Loucy (cell line): ENCODE measurements around the gene BCL11A.

Source experiments
- H2AFZ ChIP-seq: fragments of 200-600 bp; sonication (generic); 2 replicates; pipeline ENCODE4 v1.6.0; 2016; ENCODE audit warnings: antibody characterized with exemption, mild to moderate bottlenecking, low read length, moderate library complexity
- H3F3A ChIP-seq: fragments of 200-600 bp; 2 replicates; pipeline ENCODE4 v1.6.0; 2016; ENCODE audit warnings: antibody characterized with exemption, low read depth, mild to moderate bottlenecking
- H3K27me3 ChIP-seq: fragments of 200-600 bp; sonication (generic); 2 replicates; pipeline ENCODE4 v1.6.1; 2014; ENCODE audit warnings: low read length, mild to moderate bottlenecking; ENCODE audit not compliant: insufficient read depth, poor library complexity, severe bottlenecking
- H3K36me3 ChIP-seq: fragments of 200-600 bp; sonication (generic); 2 replicates; pipeline ENCODE4 v1.6.1; 2016; ENCODE audit warnings: low read length; ENCODE audit not compliant: insufficient read depth
- H3K4me1 ChIP-seq: fragments of 200-600 bp; sonication (generic); 2 replicates; pipeline ENCODE4 v1.5.1; 2014; ENCODE audit warnings: low read length, mild to moderate bottlenecking; ENCODE audit not compliant: insufficient read depth, poor library complexity, severe bottlenecking
- H3K4me2 ChIP-seq: fragments of 200-600 bp; sonication (generic); 2 replicates; pipeline ENCODE4 v1.6.0; 2014; ENCODE audit warnings: antibody characterized with exemption, low read length, low read depth, mild to moderate bottlenecking; ENCODE audit not compliant: poor library complexity, severe bottlenecking
- H3K4me3 ChIP-seq: fragments of 200-600 bp; sonication (generic); 2 replicates; pipeline ENCODE4 v1.5.1; 2014; ENCODE audit warnings: low read length, mild to moderate bottlenecking, mixed read lengths; ENCODE audit not compliant: poor library complexity, severe bottlenecking
- H3K79me2 ChIP-seq: fragments of 200-600 bp; sonication (generic); 2 replicates; pipeline ENCODE4 v1.6.1; 2014; ENCODE audit warnings: low read length; ENCODE audit not compliant: insufficient read depth
- H3K9ac ChIP-seq: fragments of 200-600 bp; sonication (generic); 2 replicates; pipeline ENCODE4 v1.6.0; 2014; ENCODE audit warnings: mild to moderate bottlenecking, low read depth, low read length, moderate library complexity; ENCODE audit not compliant: poor library complexity, severe bottlenecking
- H3K9me2 ChIP-seq: fragments of 200-600 bp; sonication (generic); replicated peaks from 2 replicates; pipeline ENCODE4 v1.6.1; 2016; ENCODE audit warnings: low read depth, low read length, mixed read lengths
- H3K9me3 ChIP-seq: fragments of 200-600 bp; sonication (generic); 2 replicates; pipeline ENCODE4 v1.6.1; 2014; ENCODE audit warnings: mild to moderate bottlenecking, antibody characterized with exemption, low read length, low read depth; ENCODE audit not compliant: insufficient read depth
- H4K20me1 ChIP-seq: fragments of 200-600 bp; sonication (generic); 2 replicates; pipeline ENCODE4 v1.6.0; 2014; ENCODE audit warnings: antibody characterized with exemption, low read length, mild to moderate bottlenecking; ENCODE audit not compliant: insufficient read depth, poor library complexity, severe bottlenecking
- EZH2phosphoT487 ChIP-seq: fragments of 200-600 bp; IDR thresholded peaks from 2 replicates; pipeline ENCODE4 v1.6.1; 2018; ENCODE audit warnings: antibody characterized with exemption, mild to moderate bottlenecking, moderate library complexity, borderline replicate concordance
- TF ChIP-seq, protein P1 (sequence below): fragments of 200-600 bp; sonication (generic); conservative IDR thresholded peaks from 2 replicates; pipeline ENCODE4 v1.5.1; 2014; ENCODE audit warnings: mild to moderate bottlenecking, antibody characterized with exemption, low read length

The BCL11A gene

DNA sequence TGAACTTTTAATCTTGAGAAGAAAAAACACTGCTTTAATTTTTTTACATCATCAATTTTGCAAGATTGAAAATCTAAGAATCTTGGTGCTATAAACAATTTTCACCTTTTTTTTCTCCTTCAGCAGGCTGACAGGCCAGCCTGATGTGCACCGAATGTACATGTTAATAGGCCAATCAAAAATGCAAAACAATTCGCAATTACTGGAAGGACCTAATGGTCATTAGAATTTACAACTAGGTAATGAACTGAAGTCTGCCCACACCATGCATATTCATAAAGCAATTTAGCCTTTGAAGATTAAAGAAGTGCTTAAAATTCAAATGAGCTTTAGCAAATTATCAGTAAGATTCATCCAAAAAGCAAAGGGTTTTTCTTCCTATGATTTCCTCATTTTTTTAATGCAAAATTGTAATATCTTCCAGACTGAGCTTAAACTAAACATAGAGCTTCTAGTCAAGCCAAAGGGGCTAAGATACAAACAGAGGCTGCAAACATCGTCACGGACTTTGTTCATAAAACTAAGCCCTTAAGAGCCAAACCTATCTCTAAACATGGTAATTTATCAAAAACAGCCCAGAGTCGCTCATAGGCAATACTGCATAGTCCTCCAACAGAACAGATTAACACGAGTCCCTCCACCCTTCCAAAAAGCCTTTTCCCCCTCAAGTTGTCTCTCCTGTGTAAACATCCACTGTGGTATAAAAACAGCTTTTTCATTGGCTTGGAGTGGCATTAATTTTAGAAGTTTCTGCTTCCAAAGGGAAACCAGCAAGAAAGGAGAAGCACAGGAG lies 18.4 kb downstream of the BCL11A start:
- H3K79me2 ChIP-seq, result peaks cover 58% of the 10 kb centered on the region; the same call in 1 of the 2 replicates
- H2AFZ ChIP-seq, result no peak overlapping the region
- H3K9me2 ChIP-seq, result no peaks in the 10 kb centered on the region
- no peak overlapping the region for H3K4me3 ChIP-seq
- peaks cover 43% of the 10 kb centered on the region for H3K4me1 ChIP-seq
- H3K4me2 ChIP-seq, result no peak overlapping the region
- no peaks in the 10 kb centered on the region; the same call in 1 of the 2 replicates for H3F3A ChIP-seq
- no peaks in the 10 kb centered on the region for H3K27me3 ChIP-seq
- TF ChIP-seq, protein P1, sequence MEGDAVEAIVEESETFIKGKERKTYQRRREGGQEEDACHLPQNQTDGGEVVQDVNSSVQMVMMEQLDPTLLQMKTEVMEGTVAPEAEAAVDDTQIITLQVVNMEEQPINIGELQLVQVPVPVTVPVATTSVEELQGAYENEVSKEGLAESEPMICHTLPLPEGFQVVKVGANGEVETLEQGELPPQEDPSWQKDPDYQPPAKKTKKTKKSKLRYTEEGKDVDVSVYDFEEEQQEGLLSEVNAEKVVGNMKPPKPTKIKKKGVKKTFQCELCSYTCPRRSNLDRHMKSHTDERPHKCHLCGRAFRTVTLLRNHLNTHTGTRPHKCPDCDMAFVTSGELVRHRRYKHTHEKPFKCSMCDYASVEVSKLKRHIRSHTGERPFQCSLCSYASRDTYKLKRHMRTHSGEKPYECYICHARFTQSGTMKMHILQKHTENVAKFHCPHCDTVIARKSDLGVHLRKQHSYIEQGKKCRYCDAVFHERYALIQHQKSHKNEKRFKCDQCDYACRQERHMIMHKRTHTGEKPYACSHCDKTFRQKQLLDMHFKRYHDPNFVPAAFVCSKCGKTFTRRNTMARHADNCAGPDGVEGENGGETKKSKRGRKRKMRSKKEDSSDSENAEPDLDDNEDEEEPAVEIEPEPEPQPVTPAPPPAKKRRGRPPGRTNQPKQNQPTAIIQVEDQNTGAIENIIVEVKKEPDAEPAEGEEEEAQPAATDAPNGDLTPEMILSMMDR, result no peak
- no peak for TF ChIP-seq EZH2phosphoT487
- peaks cover 9% of the 10 kb centered on the region; the same call in 1 of the 2 replicates for H3K36me3 ChIP-seq
- no peak overlapping the region for H3K9ac ChIP-seq
- H3K9me3 ChIP-seq, result no peaks in the 10 kb centered on the region
- peaks cover 33% of the 10 kb centered on the region for H4K20me1 ChIP-seq

DNA sequence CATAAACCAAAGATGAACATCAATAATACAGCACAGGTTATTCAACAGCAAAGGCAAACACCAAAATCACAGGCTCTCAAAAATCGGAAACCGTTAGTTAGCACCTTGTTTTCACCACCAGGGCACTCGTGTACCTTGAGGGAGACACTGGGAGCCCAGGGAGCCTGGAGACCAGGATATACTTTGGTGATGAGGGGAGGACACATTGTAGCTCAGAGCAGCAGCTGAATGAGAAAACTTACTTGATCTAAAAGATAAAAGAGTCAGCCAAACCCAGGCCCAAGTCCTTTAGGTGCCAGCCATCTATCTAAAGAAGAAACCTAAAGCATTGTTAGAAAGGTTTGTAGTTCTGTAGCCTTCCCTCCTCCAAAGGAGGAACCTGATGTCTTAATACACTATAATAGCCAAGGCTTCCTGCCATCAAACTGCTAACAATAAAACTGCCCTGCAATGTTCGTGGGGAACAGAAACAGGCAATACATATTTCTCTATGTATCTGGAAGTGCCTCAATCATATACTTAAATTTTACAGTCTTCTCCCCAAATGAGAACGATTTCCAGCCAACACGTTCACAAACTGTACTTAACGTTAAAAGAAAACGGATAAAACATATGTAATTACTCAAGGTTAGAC lies 19.3 kb downstream of the BCL11A start:
- Histone ChIP-seq H3K9me3 (no peaks in the 10 kb centered on the region), H3K4me2 (no peak overlapping the region), H3K9me2 (no peaks in the 10 kb centered on the region), H4K20me1 (peaks cover 28% of the 10 kb centered on the region), H3K27me3 (no peaks in the 10 kb centered on the region), H3F3A (no peaks in the 10 kb centered on the region; the same call in 1 of the 2 replicates), H3K4me3 (no peak overlapping the region), H3K9ac (no peak overlapping the region), H3K79me2 (peaks cover 58% of the 10 kb centered on the region; the same call in 1 of the 2 replicates), H2AFZ (no peak overlapping the region), H3K4me1 (peaks cover 52% of the 10 kb centered on the region), H3K36me3 (peaks cover 9% of the 10 kb centered on the region; the same call in 1 of the 2 replicates)
- no peak for TF ChIP-seq EZH2phosphoT487
- TF ChIP-seq, protein P1, result no peak

DNA sequence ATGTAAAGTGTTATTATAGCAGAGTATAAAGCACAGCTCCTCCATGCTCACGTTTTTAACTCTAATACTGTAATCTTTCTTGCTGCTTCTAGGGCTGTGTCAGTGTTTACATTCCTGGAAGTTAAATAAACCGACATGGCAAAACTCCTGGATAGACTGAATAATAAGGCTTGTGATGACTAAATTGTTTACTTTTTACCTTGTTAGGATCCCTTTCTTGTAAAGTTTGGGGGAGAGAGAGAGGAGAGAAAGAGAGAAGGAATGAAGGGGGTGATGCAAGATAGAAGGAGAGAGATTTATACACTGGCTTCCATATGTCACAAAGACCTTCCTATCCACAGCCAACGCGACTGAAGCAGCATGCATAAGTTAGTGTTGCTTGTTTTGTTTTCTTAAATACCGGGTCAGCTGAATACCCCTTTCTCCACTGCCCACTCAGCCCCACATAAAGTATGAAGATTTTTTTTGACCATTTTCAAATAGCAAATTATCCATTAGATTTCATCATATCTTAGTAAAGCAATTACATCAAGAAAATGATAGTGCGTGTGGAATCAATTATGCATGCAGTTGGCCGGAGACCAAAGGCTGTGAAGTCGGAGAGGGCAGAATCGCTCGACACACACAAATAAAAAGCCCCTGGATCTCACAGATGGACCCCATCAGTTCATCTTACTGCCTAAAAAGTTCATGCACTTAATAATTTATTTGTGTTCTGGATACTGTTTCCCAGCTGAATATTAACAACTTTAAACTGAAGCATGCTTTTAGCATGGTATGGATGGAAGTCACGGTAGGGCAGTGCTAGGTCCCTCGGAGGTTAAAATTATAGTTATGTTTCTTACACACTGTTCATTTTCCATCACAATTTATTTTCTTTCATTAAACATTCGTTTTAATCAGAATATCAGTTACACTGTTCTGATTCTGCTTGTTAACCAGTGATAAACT lies 20.1 kb downstream of the BCL11A start:
- Histone ChIP-seq H3K4me1 (peaks cover 54% of the 10 kb centered on the region), H3K4me3 (no peak overlapping the region), H4K20me1 (peaks cover 29% of the 10 kb centered on the region), H3K9me3 (no peaks in the 10 kb centered on the region), H3K79me2 (peaks cover 59% of the 10 kb centered on the region; the same call in 1 of the 2 replicates), H3K9me2 (no peaks in the 10 kb centered on the region), H3K9ac (no peak overlapping the region), H3K27me3 (no peaks in the 10 kb centered on the region), H2AFZ (no peak overlapping the region), H3K4me2 (no peak overlapping the region), H3K36me3 (peaks cover 9% of the 10 kb centered on the region; the same call in 1 of the 2 replicates), H3F3A (no peaks in the 10 kb centered on the region; the same call in 1 of the 2 replicates)
- TF ChIP-seq, protein P1, result no peak
- TF ChIP-seq EZH2phosphoT487, result no peak
